Liver (tissue), 9 donors: ENCODE data around the gene GRIK2. TPM values are rescaled to one million over a fixed set of nuclear protein-coding genes. Genes with fewer than 3 reads are reported as not detected.

ENCODE experiments used
- DNase-seq: peaks from one replicate; pipeline ENCODE4 v3.0.0-alpha.2; 2017; ENCODE audit warnings: low spot score
- H3K27ac ChIP-seq, 2 donors: one replicate each; pipeline ENCODE4 v1.7.0; 2013; ENCODE audit warnings: inconsistent platforms in 2 of 2, low read length in 2 of 2, control low read depth in 1 of 2, low read depth in 1 of 2, mild to moderate bottlenecking in 1 of 2
- H3K27me3 ChIP-seq, 4 donors: one replicate each; pipeline versions ENCODE4 v1.6.1 to v1.7.0; 2013; ENCODE audit warnings: low read length in 3 of 4, inconsistent platforms in 1 of 4, mild to moderate bottlenecking in 1 of 4, moderate library complexity in 1 of 4; ENCODE audit not compliant: control insufficient read depth in 4 of 4, insufficient read depth in 4 of 4
- H3K36me3 ChIP-seq, 4 donors: one replicate each; pipeline versions ENCODE4 v1.6.1 to v1.7.0; 2013; ENCODE audit warnings: low read length in 3 of 4, mild to moderate bottlenecking in 3 of 4, low read depth in 1 of 4, moderate library complexity in 1 of 4; ENCODE audit not compliant: control insufficient read depth in 4 of 4, insufficient read depth in 3 of 4
- H3K4me1 ChIP-seq, 4 donors: one replicate each; pipeline versions ENCODE4 v1.6.1 to v1.7.0; 2013; ENCODE audit warnings: low read length in 3 of 4, mild to moderate bottlenecking in 3 of 4, moderate library complexity in 1 of 4; ENCODE audit not compliant: control insufficient read depth in 4 of 4, insufficient read depth in 4 of 4
- H3K4me3 ChIP-seq, 3 donors: one replicate each; pipeline versions ENCODE4 v1.6.1 to v1.7.0; 2013; ENCODE audit warnings: low read length in 3 of 3, control low read depth in 1 of 3, low read depth in 1 of 3, mild to moderate bottlenecking in 1 of 3
- H3K9ac ChIP-seq, 2 donors: one replicate each; pipeline ENCODE4 v1.7.0; 2013; ENCODE audit warnings: low read length in 2 of 2, mild to moderate bottlenecking in 2 of 2, moderate library complexity in 2 of 2, control low read depth in 1 of 2, low read depth in 1 of 2
- H3K9me3 ChIP-seq, 4 donors: one replicate each; pipeline versions ENCODE4 v1.6.1 to v1.7.0; 2013; ENCODE audit warnings: low read length in 3 of 4; ENCODE audit not compliant: control insufficient read depth in 4 of 4
- EGR1 ChIP-seq, 2 donors: IDR thresholded peaks; 2 replicates each; pipeline ENCODE4 v1.6.1; 2016 to 2018; ENCODE audit warnings: antibody characterized with exemption in 2 of 2, low read depth in 2 of 2
- FOXA1 ChIP-seq: IDR thresholded peaks from 2 replicates; pipeline ENCODE4 v1.6.1; 2016; ENCODE audit warnings: antibody characterized with exemption
- FOXA2 ChIP-seq: IDR thresholded peaks from 2 replicates; pipeline ENCODE4 v1.6.1; 2016; ENCODE audit warnings: antibody characterized with exemption
- GABPA ChIP-seq, 2 donors: IDR thresholded peaks in 1 of 2; conservative IDR thresholded peaks in 1 of 2; 2 replicates each; pipeline ENCODE4 v1.6.1; 2016; ENCODE audit warnings: antibody characterized with exemption in 2 of 2, mild to moderate bottlenecking in 1 of 2, moderate library complexity in 1 of 2
- HNF4A ChIP-seq, 2 donors: conservative IDR thresholded peaks; 2 replicates each; pipeline ENCODE4 v1.6.1; 2016; ENCODE audit warnings: antibody characterized with exemption in 2 of 2, mild to moderate bottlenecking in 2 of 2
- HNF4G ChIP-seq: IDR thresholded peaks from 2 replicates; pipeline ENCODE4 v1.6.1; 2016; ENCODE audit warnings: antibody characterized with exemption
- JUND ChIP-seq, 2 donors: IDR thresholded peaks; 2 replicates each; pipeline ENCODE4 v1.6.1; 2016; ENCODE audit warnings: antibody characterized with exemption in 2 of 2
- NR2F2 ChIP-seq: IDR thresholded peaks from 2 replicates; pipeline ENCODE4 v1.6.1; 2016; ENCODE audit warnings: antibody characterized with exemption
- RAD21 ChIP-seq, 2 donors: IDR thresholded peaks; 2 replicates each; pipeline ENCODE4 v1.6.1; 2016; ENCODE audit warnings: antibody characterized with exemption in 2 of 2, mild to moderate bottlenecking in 2 of 2
- RXRA ChIP-seq, 2 donors: IDR thresholded peaks; 2 replicates each; pipeline ENCODE4 v1.6.1; 2017 to 2018; ENCODE audit warnings: antibody characterized with exemption in 2 of 2, mild to moderate bottlenecking in 1 of 2
- SP1 ChIP-seq: IDR thresholded peaks from 2 replicates; pipeline ENCODE4 v1.6.1; 2018; ENCODE audit warnings: antibody characterized with exemption, mild to moderate bottlenecking
- TAF1 ChIP-seq: conservative IDR thresholded peaks from 2 replicates; pipeline ENCODE4 v1.6.1; 2016; ENCODE audit warnings: antibody characterized with exemption, mild to moderate bottlenecking
- YY1 ChIP-seq: IDR thresholded peaks from 2 replicates; pipeline ENCODE4 v1.6.1; 2016; ENCODE audit warnings: antibody characterized with exemption, mild to moderate bottlenecking
- ZBTB33 ChIP-seq: IDR thresholded peaks from 2 replicates; pipeline ENCODE4 v1.6.1; 2016; ENCODE audit warnings: antibody characterized with exemption
- WGBS: extraction: QIAGEN DNeasy Blood & Tissue Kit; methylation state at CpG from one replicate; pipeline ENCODE4 v1.1.7; 2013; 5-methylcytosine and 5-hydroxymethylcytosine counted together
- polyA plus RNA-seq, 2 donors: library from polyadenylated mRNA; stranded (reverse) in 1 of 2; unstranded in 1 of 2; fragments of 200-250 nt in 1 of 2; fragments of >200 nt in 1 of 2; fragmentation: Nextera tagmentation in 1 of 2; extraction: Ambion mirVana in 1 of 2; gene quantifications; one replicate each; pipeline versions ENCODE4 v1.2.1 to v1.2.3, GENCODE V29; 2013 to 2015
- total RNA-seq, 2 donors: library from RNA; depleted of rRNA; stranded (reverse); fragments of >200 nt; gene quantifications; one replicate each; pipeline ENCODE4 v1.2.3, GENCODE V29; 2014
- TF ChIP-seq, protein P1 (sequence below): IDR thresholded peaks from 2 replicates; pipeline ENCODE4 v1.6.1; 2016; ENCODE audit warnings: antibody characterized with exemption
- TF ChIP-seq, protein P2 (sequence below): IDR thresholded peaks from 2 replicates; pipeline ENCODE4 v1.6.1; 2016; ENCODE audit warnings: antibody characterized with exemption, mild to moderate bottlenecking
- TF ChIP-seq, protein P3 (sequence below): fragments of 150-350 bp; IDR thresholded peaks from 2 replicates; pipeline ENCODE4 v1.5.1; 2017; ENCODE audit warnings: improper control_type of control experiment, low read depth, low read length; ENCODE audit not compliant: missing input control
- donor health status: healthy.
- donor health status: healthy.
- donor health status: healthy.
- donor health status: healthy.
- donor health status: healthy.

Gene GRIK2
- total and polyA plus RNA-seq, 4 donors: 0.02 to 0.17 (median 0.05) TPM

GRCh38 chr6:101887532-101887931 lies 494.0 kb downstream of the GRIK2 start:
- Histone ChIP-seq H3K36me3 (no peaks in the 10 kb centered on the region), H3K9me3 (no peaks in the 10 kb centered on the region), H3K4me1 (no peaks in the 10 kb centered on the region), H3K27me3 (no peaks in the 10 kb centered on the region), H3K9ac (no peak overlapping the region), H3K4me3 (no peak overlapping the region), H3K27ac (no peak overlapping the region)
- DNase-seq: no peak
- 64% methylated on average over 5 of the region's 5 CpGs for WGBS
- TF ChIP-seq HNF4G (no peak), FOXA2 (no peak), SP1 (no peak), EGR1 (IDR thresholded peaks at IDR 0.05; ENCODE audit: low read depth in 2 of 2) (no peak), TAF1 (no peak), NR2F2 (no peak), RXRA (IDR thresholded peaks at IDR 0.05) (no peak), YY1 (no peak), ZBTB33 (no peak), FOXA1 (no peak), RAD21 (IDR thresholded peaks at IDR 0.05) (no peak)
- TF ChIP-seq, protein P1, sequence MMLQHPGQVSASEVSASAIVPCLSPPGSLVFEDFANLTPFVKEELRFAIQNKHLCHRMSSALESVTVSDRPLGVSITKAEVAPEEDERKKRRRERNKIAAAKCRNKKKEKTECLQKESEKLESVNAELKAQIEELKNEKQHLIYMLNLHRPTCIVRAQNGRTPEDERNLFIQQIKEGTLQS: no peak
- TF ChIP-seq, protein P2, sequence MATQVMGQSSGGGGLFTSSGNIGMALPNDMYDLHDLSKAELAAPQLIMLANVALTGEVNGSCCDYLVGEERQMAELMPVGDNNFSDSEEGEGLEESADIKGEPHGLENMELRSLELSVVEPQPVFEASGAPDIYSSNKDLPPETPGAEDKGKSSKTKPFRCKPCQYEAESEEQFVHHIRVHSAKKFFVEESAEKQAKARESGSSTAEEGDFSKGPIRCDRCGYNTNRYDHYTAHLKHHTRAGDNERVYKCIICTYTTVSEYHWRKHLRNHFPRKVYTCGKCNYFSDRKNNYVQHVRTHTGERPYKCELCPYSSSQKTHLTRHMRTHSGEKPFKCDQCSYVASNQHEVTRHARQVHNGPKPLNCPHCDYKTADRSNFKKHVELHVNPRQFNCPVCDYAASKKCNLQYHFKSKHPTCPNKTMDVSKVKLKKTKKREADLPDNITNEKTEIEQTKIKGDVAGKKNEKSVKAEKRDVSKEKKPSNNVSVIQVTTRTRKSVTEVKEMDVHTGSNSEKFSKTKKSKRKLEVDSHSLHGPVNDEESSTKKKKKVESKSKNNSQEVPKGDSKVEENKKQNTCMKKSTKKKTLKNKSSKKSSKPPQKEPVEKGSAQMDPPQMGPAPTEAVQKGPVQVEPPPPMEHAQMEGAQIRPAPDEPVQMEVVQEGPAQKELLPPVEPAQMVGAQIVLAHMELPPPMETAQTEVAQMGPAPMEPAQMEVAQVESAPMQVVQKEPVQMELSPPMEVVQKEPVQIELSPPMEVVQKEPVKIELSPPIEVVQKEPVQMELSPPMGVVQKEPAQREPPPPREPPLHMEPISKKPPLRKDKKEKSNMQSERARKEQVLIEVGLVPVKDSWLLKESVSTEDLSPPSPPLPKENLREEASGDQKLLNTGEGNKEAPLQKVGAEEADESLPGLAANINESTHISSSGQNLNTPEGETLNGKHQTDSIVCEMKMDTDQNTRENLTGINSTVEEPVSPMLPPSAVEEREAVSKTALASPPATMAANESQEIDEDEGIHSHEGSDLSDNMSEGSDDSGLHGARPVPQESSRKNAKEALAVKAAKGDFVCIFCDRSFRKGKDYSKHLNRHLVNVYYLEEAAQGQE: no peak
- TF ChIP-seq, protein P3, sequence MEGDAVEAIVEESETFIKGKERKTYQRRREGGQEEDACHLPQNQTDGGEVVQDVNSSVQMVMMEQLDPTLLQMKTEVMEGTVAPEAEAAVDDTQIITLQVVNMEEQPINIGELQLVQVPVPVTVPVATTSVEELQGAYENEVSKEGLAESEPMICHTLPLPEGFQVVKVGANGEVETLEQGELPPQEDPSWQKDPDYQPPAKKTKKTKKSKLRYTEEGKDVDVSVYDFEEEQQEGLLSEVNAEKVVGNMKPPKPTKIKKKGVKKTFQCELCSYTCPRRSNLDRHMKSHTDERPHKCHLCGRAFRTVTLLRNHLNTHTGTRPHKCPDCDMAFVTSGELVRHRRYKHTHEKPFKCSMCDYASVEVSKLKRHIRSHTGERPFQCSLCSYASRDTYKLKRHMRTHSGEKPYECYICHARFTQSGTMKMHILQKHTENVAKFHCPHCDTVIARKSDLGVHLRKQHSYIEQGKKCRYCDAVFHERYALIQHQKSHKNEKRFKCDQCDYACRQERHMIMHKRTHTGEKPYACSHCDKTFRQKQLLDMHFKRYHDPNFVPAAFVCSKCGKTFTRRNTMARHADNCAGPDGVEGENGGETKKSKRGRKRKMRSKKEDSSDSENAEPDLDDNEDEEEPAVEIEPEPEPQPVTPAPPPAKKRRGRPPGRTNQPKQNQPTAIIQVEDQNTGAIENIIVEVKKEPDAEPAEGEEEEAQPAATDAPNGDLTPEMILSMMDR: no peak

DNA sequence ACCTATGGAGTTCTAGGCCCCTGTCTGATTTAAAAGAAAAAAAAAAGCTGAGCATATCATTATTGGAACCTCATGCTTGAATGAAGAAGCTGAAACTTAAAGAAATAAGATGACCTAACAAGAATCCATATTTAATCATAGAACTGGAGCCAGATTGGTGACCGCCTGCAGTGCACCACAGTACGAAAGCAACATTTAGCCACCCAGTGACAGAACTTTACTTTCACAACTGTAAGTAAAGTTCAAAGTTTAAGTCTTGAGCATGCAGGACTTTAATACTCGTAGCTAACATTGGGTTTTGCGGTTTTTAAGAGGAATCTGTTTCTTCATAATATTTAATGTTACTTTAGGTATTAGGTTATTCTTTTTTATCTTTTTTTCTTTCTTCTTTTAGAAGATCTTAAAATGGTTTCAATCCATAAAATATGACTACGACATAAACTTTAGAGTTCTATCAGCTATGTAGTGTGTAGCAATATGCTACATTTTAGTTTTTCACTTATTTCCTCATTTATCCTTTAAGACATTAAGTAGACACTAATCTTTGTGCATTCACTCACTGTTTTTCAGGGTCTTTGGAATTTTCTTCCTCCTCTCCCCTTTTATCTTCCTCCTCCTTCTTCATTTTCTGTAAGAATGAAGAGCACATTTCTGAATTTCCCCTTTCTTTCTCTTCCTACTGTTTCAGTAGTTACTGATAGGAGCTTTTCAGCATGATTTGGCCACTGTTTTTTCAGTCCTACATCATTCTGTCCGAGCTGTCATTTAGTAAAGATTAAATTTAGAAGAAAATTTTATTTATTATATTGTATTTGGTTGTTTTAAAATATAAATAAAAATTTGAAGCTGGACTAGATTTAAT lies 514.1 kb downstream of the GRIK2 start:
- Histone ChIP-seq H3K27me3 (no peaks in the 10 kb centered on the region), H3K36me3 (no peaks in the 10 kb centered on the region), H3K4me3 (peak overlapping the region in 2 of 3 donors; percentile 25 to 41), H3K27ac (peak overlapping the region in 1 of 2 donors; percentile 20), H3K9me3 (no peaks in the 10 kb centered on the region), H3K4me1 (peaks cover 0 to 5% (median 2%) of the 10 kb centered on the region in 4 donors), H3K9ac (peak overlapping the region; percentile 22 to 38)
- no peak for DNase-seq
- 44% methylated on average over 6 of the region's 6 CpGs for WGBS
- TF ChIP-seq GABPA (IDR thresholded peaks at IDR 0.05 in 1 of 2, conservative IDR thresholded peaks at IDR 0.05 in 1 of 2) (no peak), RXRA (IDR thresholded peaks at IDR 0.05) (peak; percentile 27 to 50), YY1 (peak; percentile 26), HNF4G (peak; percentile 65), FOXA1 (no peak), SP1 (peak; percentile 76), RAD21 (IDR thresholded peaks at IDR 0.05) (peak; percentile 38 to 51), HNF4A (conservative IDR thresholded peaks at IDR 0.05) (peak; percentile 90 to 92), JUND (IDR thresholded peaks at IDR 0.05) (peak in 1 of 2 donors; percentile 47), ZBTB33 (peak; percentile 17)
